GM18858 (cell line): ENCODE data around the gene CRIP2.

Source experiments
- ATAC-seq: cut with Tn5 transposase; IDR thresholded peaks from one replicate; pipeline ENCODE4 v1.9.1; 2021; ENCODE audit not compliant: unreplicated experiment

The CRIP2 gene

GRCh38 chr14:105486163-105486973, 11.7 kb downstream of the CRIP2 start, which contains the start of gene CRIP1:
Gene CRIP1, plus strand, starts transcription at chr14:105486886. Its CDS starts 374 bp downstream, at chr14:105487260.
- no peak for ATAC-seq

GRCh38 chr14:105486974-105487448, 12.4 kb downstream of the CRIP2 start:
- no peak for ATAC-seq

GRCh38 chr14:105487449-105487985, 12.9 kb downstream of the CRIP2 start:
- ATAC-seq: no peak

GRCh38 chr14:105487986-105488777, 13.6 kb downstream of the CRIP2 start:
- ATAC-seq: no peak

- no peak for ATAC-seq
Observed at GRCh38 chr14:105488781-105489541, 14.3 kb downstream of the CRIP2 start.

GRCh38 chr14:105489542-105490266, 15.1 kb downstream of the CRIP2 start:
- ATAC-seq: no peak

GRCh38 chr14:105490267-105490571, 15.6 kb downstream of the CRIP2 start:
- peak; percentile 3 for ATAC-seq

- ATAC-seq: peak; percentile 59
Observed at GRCh38 chr14:105490572-105491365, 16.1 kb downstream of the CRIP2 start, which contains the start of gene TEDC1. Gene TEDC1, plus strand, starts transcription at chr14:105491246. Its CDS starts 130 bp downstream, at chr14:105491376.

GRCh38 chr14:105491366-105491973, 16.8 kb downstream of the CRIP2 start:
- no peak for ATAC-seq

GRCh38 chr14:105492031-105492970, 17.7 kb downstream of the CRIP2 start:
- ATAC-seq: no peak

GRCh38 chr14:105492971-105493871, 18.6 kb downstream of the CRIP2 start:
- ATAC-seq: no peak

- ATAC-seq: no peak
Observed at GRCh38 chr14:105493921-105494605, 19.4 kb downstream of the CRIP2 start.

- no peak for ATAC-seq
Observed at GRCh38 chr14:105494606-105494929, 19.9 kb downstream of the CRIP2 start.

GRCh38 chr14:105495101-105495989, 20.7 kb downstream of the CRIP2 start:
- no peak for ATAC-seq

GRCh38 chr14:105495990-105496830, 21.6 kb downstream of the CRIP2 start:
- no peak for ATAC-seq
